VCaP (cell line): ENCODE results near the gene SLCO1C1.

Source experiments
- H3K27ac ChIP-seq: fragments of 450-650 bp; 2 replicates; pipeline ENCODE4 v1.5.1; 2017
- TF ChIP-seq, protein P1 (sequence below): fragments of 450-650 bp; conservative IDR thresholded peaks from 2 replicates; pipeline ENCODE4 v1.5.1; 2017; ENCODE audit warnings: mild to moderate bottlenecking, moderate library complexity

SLCO1C1 gene

GRCh38 chr12:20800160-20800559, 105.0 kb downstream of the SLCO1C1 start:
- H3K27ac ChIP-seq, result no peak overlapping the region
- TF ChIP-seq, protein P1, sequence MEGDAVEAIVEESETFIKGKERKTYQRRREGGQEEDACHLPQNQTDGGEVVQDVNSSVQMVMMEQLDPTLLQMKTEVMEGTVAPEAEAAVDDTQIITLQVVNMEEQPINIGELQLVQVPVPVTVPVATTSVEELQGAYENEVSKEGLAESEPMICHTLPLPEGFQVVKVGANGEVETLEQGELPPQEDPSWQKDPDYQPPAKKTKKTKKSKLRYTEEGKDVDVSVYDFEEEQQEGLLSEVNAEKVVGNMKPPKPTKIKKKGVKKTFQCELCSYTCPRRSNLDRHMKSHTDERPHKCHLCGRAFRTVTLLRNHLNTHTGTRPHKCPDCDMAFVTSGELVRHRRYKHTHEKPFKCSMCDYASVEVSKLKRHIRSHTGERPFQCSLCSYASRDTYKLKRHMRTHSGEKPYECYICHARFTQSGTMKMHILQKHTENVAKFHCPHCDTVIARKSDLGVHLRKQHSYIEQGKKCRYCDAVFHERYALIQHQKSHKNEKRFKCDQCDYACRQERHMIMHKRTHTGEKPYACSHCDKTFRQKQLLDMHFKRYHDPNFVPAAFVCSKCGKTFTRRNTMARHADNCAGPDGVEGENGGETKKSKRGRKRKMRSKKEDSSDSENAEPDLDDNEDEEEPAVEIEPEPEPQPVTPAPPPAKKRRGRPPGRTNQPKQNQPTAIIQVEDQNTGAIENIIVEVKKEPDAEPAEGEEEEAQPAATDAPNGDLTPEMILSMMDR, result no peak

GRCh38 chr12:20801035-20801434, 105.9 kb downstream of the SLCO1C1 start:
- TF ChIP-seq, protein P1, result no peak

More at GRCh38 chr12:20801035-20801434, 105.9 kb downstream of the SLCO1C1 start:
- no peak overlapping the region for H3K27ac ChIP-seq
